ENCODE data around the gene PGM2.

DNA sequence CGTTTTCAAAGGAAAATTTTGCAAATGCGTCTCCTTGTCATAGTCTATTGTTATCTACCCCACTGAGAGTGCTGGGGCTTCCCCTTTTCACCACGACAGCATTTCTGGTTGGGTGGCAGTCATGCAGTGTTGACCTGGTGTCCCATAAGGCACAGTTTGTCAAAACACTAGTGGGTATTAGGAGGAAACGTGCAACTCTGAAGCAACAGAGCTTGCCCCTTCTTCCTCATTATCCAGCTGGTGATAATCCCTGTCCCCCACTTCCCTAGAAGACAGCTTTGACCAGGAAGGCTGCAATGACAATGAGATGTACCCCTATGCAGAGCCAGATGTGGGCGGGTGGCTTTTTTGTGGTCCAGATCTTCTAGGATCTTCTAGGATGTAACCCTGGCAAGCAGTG, 66.2 kb downstream of the PGM2 start:
- TF ChIP-seq, protein P1, sequence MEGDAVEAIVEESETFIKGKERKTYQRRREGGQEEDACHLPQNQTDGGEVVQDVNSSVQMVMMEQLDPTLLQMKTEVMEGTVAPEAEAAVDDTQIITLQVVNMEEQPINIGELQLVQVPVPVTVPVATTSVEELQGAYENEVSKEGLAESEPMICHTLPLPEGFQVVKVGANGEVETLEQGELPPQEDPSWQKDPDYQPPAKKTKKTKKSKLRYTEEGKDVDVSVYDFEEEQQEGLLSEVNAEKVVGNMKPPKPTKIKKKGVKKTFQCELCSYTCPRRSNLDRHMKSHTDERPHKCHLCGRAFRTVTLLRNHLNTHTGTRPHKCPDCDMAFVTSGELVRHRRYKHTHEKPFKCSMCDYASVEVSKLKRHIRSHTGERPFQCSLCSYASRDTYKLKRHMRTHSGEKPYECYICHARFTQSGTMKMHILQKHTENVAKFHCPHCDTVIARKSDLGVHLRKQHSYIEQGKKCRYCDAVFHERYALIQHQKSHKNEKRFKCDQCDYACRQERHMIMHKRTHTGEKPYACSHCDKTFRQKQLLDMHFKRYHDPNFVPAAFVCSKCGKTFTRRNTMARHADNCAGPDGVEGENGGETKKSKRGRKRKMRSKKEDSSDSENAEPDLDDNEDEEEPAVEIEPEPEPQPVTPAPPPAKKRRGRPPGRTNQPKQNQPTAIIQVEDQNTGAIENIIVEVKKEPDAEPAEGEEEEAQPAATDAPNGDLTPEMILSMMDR (IDR thresholded peaks at IDR 0.05; ENCODE audit: low read depth, low read length, missing input control): no peak
- no peak for TF ChIP-seq YY1 (IDR thresholded peaks at IDR 0.05)
- TF ChIP-seq, protein P2, sequence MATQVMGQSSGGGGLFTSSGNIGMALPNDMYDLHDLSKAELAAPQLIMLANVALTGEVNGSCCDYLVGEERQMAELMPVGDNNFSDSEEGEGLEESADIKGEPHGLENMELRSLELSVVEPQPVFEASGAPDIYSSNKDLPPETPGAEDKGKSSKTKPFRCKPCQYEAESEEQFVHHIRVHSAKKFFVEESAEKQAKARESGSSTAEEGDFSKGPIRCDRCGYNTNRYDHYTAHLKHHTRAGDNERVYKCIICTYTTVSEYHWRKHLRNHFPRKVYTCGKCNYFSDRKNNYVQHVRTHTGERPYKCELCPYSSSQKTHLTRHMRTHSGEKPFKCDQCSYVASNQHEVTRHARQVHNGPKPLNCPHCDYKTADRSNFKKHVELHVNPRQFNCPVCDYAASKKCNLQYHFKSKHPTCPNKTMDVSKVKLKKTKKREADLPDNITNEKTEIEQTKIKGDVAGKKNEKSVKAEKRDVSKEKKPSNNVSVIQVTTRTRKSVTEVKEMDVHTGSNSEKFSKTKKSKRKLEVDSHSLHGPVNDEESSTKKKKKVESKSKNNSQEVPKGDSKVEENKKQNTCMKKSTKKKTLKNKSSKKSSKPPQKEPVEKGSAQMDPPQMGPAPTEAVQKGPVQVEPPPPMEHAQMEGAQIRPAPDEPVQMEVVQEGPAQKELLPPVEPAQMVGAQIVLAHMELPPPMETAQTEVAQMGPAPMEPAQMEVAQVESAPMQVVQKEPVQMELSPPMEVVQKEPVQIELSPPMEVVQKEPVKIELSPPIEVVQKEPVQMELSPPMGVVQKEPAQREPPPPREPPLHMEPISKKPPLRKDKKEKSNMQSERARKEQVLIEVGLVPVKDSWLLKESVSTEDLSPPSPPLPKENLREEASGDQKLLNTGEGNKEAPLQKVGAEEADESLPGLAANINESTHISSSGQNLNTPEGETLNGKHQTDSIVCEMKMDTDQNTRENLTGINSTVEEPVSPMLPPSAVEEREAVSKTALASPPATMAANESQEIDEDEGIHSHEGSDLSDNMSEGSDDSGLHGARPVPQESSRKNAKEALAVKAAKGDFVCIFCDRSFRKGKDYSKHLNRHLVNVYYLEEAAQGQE (IDR thresholded peaks at IDR 0.05): no peak
- TF ChIP-seq RAD21 (IDR thresholded peaks at IDR 0.05): no peak
- no peak for TF ChIP-seq HNF4A (conservative IDR thresholded peaks at IDR 0.05)
- TF ChIP-seq, protein P3, sequence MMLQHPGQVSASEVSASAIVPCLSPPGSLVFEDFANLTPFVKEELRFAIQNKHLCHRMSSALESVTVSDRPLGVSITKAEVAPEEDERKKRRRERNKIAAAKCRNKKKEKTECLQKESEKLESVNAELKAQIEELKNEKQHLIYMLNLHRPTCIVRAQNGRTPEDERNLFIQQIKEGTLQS (IDR thresholded peaks at IDR 0.05): no peak

All from liver (tissue), 3 donors.